NB4 (cell line): Measurements from ENCODE around the gene FARP1.

ENCODE experiments used
- DNase-seq: peaks from one replicate; pipeline ENCODE4 v3.0.0; 2010; ENCODE audit warnings: low read depth
- H3K4me3 ChIP-seq: one replicate; pipeline ENCODE4 v1.5.1; 2011; ENCODE audit warnings: mild to moderate bottlenecking, low read depth, low read length, moderate library complexity
- MYC ChIP-seq: IDR thresholded peaks from 2 replicates; pipeline ENCODE4 v1.6.1; 2011; ENCODE audit warnings: low read depth, low read length
- POLR2A ChIP-seq: IDR thresholded peaks from 2 replicates; pipeline ENCODE4 v1.6.1; 2011; ENCODE audit warnings: mild to moderate bottlenecking; ENCODE audit not compliant: insufficient read length; ENCODE audit errors: extremely low read depth
- TF ChIP-seq, protein P1 (sequence below): IDR thresholded peaks from one replicate; pipeline ENCODE4 v1.5.1; 2012; ENCODE audit warnings: low read depth, low read length
- TF ChIP-seq, protein P2 (sequence below): IDR thresholded peaks from 2 replicates; pipeline ENCODE4 v1.6.1; 2011; ENCODE audit warnings: low read depth, low read length

FARP1 gene

DNA sequence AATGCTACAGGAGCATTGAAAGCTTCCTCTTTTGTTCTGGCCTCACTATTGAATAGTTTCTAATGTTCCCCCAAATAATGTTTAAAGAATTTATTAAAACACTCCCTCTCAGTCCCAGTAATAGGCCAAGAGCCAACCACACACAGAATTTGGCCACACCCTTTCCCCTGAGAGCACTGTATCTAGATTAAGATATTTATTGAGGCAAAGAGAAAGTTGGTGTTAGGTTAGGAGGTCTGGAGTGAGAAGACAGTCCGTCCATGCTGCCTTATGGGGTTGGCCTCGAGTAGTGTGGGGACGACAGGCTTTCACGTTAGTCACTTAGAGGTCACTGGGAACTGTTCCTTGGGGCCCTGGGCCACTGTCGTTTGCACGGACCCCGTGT lies 157.1 kb downstream of the FARP1 start:
- TF ChIP-seq MYC (no peak), POLR2A (no peak)
- TF ChIP-seq, protein P1, sequence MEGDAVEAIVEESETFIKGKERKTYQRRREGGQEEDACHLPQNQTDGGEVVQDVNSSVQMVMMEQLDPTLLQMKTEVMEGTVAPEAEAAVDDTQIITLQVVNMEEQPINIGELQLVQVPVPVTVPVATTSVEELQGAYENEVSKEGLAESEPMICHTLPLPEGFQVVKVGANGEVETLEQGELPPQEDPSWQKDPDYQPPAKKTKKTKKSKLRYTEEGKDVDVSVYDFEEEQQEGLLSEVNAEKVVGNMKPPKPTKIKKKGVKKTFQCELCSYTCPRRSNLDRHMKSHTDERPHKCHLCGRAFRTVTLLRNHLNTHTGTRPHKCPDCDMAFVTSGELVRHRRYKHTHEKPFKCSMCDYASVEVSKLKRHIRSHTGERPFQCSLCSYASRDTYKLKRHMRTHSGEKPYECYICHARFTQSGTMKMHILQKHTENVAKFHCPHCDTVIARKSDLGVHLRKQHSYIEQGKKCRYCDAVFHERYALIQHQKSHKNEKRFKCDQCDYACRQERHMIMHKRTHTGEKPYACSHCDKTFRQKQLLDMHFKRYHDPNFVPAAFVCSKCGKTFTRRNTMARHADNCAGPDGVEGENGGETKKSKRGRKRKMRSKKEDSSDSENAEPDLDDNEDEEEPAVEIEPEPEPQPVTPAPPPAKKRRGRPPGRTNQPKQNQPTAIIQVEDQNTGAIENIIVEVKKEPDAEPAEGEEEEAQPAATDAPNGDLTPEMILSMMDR: no peak
- TF ChIP-seq, protein P2, sequence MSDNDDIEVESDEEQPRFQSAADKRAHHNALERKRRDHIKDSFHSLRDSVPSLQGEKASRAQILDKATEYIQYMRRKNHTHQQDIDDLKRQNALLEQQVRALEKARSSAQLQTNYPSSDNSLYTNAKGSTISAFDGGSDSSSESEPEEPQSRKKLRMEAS: no peak
- no peak for DNase-seq
- H3K4me3 ChIP-seq: no peak overlapping the region

DNA sequence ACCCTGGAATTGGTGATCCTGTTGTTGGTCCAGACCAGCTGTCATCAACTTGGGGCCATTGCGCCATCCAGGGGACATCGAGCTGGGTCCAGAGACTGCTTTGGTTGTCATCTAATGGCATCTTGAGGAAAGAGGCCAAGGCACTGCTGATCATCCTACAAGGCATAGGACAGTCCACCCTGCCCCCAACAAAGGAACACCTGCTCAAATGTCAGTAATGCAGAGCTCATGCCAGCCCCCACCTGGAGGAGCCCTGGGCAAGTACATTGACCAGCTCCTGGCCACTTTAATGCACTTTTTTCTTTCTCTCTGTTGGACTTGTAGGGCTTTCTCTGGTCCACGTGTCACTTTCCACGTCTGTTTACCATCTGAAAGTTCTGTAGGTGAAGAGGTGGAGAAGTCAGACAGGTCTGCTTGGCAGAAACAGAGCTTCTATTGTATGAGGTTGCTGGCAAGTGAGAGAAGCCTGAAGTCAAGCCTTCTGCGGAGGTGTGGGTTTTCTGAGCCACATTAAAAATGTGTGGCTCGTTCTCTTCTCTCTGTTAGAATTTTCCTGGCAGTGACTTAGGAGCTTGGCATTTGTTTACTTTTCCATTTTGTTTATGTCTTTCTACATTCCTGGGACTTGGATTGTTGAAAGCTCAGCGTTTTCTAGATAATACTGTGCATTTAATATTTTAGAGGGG lies 158.2 kb downstream of the FARP1 start:
- DNase-seq: no peak
- TF ChIP-seq, protein P1: no peak
- TF ChIP-seq POLR2A (no peak), MYC (no peak)
- TF ChIP-seq, protein P2: no peak
- no peak overlapping the region for H3K4me3 ChIP-seq

DNA sequence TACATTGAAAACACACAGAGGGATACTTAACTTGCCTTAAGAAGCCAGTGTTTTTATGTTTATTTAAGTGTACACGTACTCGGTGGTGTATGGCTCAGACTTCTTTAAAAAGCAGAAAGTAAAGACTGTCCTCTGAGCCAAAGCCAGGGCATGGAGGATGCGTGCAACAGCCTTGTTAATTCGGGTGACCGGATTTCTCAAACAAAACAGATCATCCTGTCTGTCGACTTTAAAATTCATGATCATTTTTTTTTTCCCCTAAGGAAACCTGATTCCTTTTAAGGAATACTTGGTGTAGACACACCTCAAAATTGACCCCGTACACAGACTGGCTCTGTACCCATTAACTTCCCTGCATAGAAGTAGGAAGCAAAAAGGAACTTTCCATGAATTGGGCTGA lies 158.8 kb downstream of the FARP1 start:
- DNase-seq: no peak
- H3K4me3 ChIP-seq: no peak overlapping the region
- TF ChIP-seq, protein P1: no peak
- TF ChIP-seq POLR2A (no peak), MYC (no peak)
- TF ChIP-seq, protein P2: no peak

DNA sequence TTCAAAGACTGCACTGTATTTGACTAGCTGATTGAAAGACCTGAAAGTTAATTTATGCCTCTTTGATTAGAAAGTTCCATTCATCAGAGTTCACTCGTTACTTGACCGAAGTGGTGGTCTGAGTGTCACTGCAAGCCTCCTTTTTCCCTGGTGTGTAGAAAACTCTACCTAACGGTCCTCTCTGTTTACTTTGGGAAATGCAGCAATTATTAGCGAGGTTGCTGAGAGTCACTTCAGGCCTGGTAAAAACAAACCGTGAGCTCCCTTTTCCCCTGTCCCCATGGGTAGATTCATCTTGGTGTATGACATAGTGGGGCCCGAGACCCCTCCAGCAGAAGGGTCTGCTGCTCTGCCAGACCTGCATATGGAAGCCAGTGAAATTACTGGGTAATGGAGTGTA lies 161.0 kb downstream of the FARP1 start:
- H3K4me3 ChIP-seq: no peak overlapping the region
- TF ChIP-seq, protein P1: no peak
- TF ChIP-seq POLR2A (no peak), MYC (no peak)
- TF ChIP-seq, protein P2: no peak
- no peak for DNase-seq

DNA sequence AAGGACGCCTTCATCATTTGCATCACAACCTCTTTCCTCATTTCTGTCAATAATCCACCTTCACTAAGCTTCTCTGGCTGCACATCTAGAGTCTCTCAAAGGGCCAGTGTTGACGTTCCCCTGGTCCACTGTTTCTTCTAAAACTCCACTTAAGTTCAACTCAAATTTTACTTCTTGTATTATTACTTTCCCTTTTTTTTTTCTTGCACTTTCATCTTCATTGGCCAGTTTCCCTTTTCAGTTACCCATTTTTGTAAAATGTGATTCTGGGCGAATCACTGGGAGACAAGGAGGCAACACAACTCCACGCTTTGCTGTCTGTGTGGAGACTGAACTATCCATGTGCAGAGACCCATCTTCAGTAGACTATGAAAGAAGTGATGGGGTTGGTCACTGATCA lies 162.8 kb downstream of the FARP1 start:
- H3K4me3 ChIP-seq: no peak overlapping the region
- TF ChIP-seq, protein P2: no peak
- TF ChIP-seq POLR2A (no peak), MYC (no peak)
- TF ChIP-seq, protein P1: no peak
- DNase-seq: no peak
